Right atrium auricular region (tissue), 2 donors: ENCODE measurements around the gene ITPR3. TPM values are rescaled to one million over a fixed set of nuclear protein-coding genes. Genes with fewer than 3 reads are reported as not detected.

Experiments used
- DNase-seq: peaks from one replicate; pipeline ENCODE4 v3.0.0-alpha.2; 2019; ENCODE audit warnings: low spot score
- H3K27ac ChIP-seq, 2 donors: fragments of 200-600 bp; sonication (generic); 1 replicate in 1 of 2; 2 replicates in 1 of 2; pipeline ENCODE4 v1.5.1; 2016 to 2019
- H3K27me3 ChIP-seq, 2 donors: fragments of 200-600 bp; sonication (generic); one replicate each; pipeline versions ENCODE4 v1.5.1 to v1.6.0; 2017 to 2019
- H3K36me3 ChIP-seq: fragments of 200-600 bp; sonication (generic); one replicate; pipeline ENCODE4 v1.5.1; 2016
- H3K4me1 ChIP-seq, 2 donors: fragments of 200-600 bp; sonication (generic); one replicate each; pipeline versions ENCODE4 v1.5.1 to v1.6.0; 2017 to 2019
- H3K4me3 ChIP-seq, 2 donors: fragments of 200-600 bp; sonication (generic); 1 replicate in 1 of 2; 2 replicates in 1 of 2; pipeline ENCODE4 v1.5.1; 2017 to 2019; ENCODE audit warnings: mild to moderate bottlenecking in 1 of 2, moderate library complexity in 1 of 2
- H3K9me3 ChIP-seq, 2 donors: fragments of 200-600 bp; sonication (generic); one replicate each; pipeline ENCODE4 v1.5.1; 2019
- total RNA-seq, 2 donors: library from RNA; depleted of rRNA; stranded (reverse); fragments of >200 nt; gene quantifications; one replicate each; pipeline ENCODE4 v1.1.0, GENCODE V29; 2016
- TF ChIP-seq, protein P1 (sequence below), 2 donors: fragments of 200-600 bp; sonication (generic); IDR thresholded peaks; one replicate each; pipeline ENCODE4 v1.5.1; 2019; ENCODE audit warnings: antibody characterized with exemption in 2 of 2

The ITPR3 gene
- total RNA-seq, 2 donors from 2014 or later, result 6.2 to 17.7 TPM

DNA sequence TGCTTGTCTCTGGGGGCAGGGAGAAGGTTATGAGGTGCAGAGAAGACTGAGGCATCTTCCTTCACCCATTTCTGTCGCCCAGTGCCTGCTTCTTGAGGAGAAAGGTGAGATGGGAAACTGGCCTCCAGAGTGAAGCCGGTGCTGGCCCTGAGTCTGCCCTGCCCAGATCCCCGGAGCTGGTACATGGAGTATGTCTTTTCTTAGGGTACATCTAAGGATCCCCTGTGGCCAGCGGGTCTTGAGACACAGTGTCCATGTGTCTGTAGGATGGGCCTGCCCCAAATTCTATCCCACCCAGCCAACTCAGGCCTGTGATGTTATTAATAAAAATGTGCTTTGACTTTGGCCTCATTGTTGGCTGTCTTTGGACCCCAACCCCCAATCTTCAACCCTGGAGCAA is 32.2 kb upstream of the ITPR3 start:
- Histone ChIP-seq H3K36me3 (no peaks in the 10 kb centered on the region), H3K9me3 (no peaks in the 10 kb centered on the region), H3K27me3 (no peaks in the 10 kb centered on the region), H3K4me1 (peaks cover 0 to 45% of the 10 kb centered on the region in 2 donors), H3K27ac (peak overlapping the region; percentile 78), H3K4me3 (no peak overlapping the region)
- TF ChIP-seq, protein P1, sequence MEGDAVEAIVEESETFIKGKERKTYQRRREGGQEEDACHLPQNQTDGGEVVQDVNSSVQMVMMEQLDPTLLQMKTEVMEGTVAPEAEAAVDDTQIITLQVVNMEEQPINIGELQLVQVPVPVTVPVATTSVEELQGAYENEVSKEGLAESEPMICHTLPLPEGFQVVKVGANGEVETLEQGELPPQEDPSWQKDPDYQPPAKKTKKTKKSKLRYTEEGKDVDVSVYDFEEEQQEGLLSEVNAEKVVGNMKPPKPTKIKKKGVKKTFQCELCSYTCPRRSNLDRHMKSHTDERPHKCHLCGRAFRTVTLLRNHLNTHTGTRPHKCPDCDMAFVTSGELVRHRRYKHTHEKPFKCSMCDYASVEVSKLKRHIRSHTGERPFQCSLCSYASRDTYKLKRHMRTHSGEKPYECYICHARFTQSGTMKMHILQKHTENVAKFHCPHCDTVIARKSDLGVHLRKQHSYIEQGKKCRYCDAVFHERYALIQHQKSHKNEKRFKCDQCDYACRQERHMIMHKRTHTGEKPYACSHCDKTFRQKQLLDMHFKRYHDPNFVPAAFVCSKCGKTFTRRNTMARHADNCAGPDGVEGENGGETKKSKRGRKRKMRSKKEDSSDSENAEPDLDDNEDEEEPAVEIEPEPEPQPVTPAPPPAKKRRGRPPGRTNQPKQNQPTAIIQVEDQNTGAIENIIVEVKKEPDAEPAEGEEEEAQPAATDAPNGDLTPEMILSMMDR (IDR thresholded peaks at IDR 0.05), result no peak
- no peak for DNase-seq

- H3K4me1 ChIP-seq, result peaks cover 0 to 45% of the 10 kb centered on the region in 2 donors
- H3K27ac ChIP-seq, result peak overlapping the region; percentile 78
- H3K27me3 ChIP-seq, result no peaks in the 10 kb centered on the region
- H3K4me3 ChIP-seq, result no peak overlapping the region
- DNase-seq, result no peak
- TF ChIP-seq, protein P1 (IDR thresholded peaks at IDR 0.05), result no peak
- no peaks in the 10 kb centered on the region for H3K9me3 ChIP-seq
- H3K36me3 ChIP-seq, result no peaks in the 10 kb centered on the region
These were observed 31.8 kb upstream of the ITPR3 start for GRCh38 chr6:33589392-33589730.

GRCh38 chr6:33589731-33590530 is 31.2 kb upstream of the ITPR3 start:
- TF ChIP-seq, protein P1 (IDR thresholded peaks at IDR 0.05), result peak; percentile 64 to 91
- H3K4me3 ChIP-seq, result no peak overlapping the region
- H3K36me3 ChIP-seq, result no peaks in the 10 kb centered on the region
- H3K27ac ChIP-seq, result peak overlapping the region; percentile 78
- H3K27me3 ChIP-seq, result no peaks in the 10 kb centered on the region
- DNase-seq, result peak; percentile 70
- peaks cover 0 to 45% of the 10 kb centered on the region in 2 donors for H3K4me1 ChIP-seq
- H3K9me3 ChIP-seq, result no peaks in the 10 kb centered on the region

DNA sequence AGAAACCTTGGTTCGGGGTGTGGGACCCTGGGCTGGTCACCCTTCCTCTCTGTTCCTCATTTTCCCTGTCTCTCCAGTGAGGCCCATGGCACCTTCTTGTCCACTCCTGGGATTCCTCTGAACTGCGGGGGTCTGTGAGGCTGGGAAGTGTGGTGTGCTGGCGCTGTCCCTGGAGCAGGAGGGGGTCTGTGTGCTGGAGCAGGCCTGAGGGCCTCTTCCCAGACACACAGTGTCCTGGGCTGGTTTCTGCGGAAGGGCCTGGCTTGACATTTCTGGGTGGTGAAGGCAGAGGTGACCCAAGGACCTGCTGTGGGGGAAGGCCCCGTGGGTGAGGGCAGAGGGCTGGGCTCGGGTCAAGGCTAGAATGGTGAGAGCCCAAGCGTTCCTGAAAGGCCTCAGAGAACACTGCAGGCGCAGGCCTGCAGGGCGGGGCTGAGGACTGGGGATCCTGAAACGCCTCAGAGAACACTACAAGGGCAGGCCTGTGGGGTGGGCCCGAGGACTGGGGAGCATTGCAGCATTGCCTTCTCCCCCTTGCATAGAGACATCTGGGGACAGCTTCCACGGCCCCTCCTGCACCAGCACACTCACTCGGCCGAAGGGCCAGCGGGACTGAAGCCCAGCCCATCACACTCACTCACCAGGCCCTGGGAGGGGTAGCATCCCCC is 30.5 kb upstream of the ITPR3 start:
- no peaks in the 10 kb centered on the region for H3K9me3 ChIP-seq
- no peaks in the 10 kb centered on the region for H3K27me3 ChIP-seq
- no peak overlapping the region for H3K4me3 ChIP-seq
- peaks cover 0 to 40% of the 10 kb centered on the region in 2 donors for H3K4me1 ChIP-seq
- no peak for DNase-seq
- peak overlapping the region; percentile 78 for H3K27ac ChIP-seq
- H3K36me3 ChIP-seq, result no peaks in the 10 kb centered on the region
- TF ChIP-seq, protein P1 (IDR thresholded peaks at IDR 0.05), result no peak

DNA sequence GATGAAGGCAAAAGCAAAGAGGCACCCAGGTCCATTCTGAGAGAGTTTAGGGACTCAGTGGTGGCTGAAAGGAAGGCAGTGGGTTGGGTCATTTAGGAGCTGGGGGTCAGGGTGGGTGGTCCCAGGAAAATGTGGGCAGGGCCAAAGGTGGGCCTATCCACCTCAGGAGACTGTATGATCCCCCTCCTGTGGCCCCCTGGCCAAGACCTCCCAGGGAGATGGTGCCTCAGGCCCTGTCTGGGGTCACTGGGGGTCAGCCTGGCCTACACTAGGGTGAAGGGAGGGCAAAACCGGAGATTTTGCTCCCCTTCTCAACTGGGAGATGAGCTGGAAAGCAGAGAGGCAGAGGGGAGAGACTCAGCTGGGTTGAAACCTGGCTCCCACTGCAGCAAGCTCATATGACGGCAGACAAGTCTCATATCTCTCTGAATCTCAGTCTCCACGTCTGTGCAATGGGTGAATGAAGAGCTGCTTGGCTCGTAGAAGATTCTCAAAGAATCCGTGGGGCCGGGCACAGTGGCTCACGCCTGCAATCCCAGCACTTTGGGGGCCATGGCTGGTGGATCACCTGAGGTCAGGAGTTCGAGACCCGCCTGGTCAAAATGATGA is 29.6 kb upstream of the ITPR3 start:
- Histone ChIP-seq H3K4me1 (peaks cover 0 to 34% of the 10 kb centered on the region in 2 donors), H3K36me3 (no peaks in the 10 kb centered on the region), H3K4me3 (no peak overlapping the region), H3K27ac (peak overlapping the region in 1 of 2 donors; percentile 78), H3K27me3 (no peaks in the 10 kb centered on the region), H3K9me3 (no peaks in the 10 kb centered on the region)
- TF ChIP-seq, protein P1 (IDR thresholded peaks at IDR 0.05), result no peak
- DNase-seq, result no peak
